ENCODE measurements around the gene EGLN1.

GRCh38 chr1:231347961-231348360, 74.1 kb downstream of the EGLN1 start:
- no peak for TF ChIP-seq GATA2 (IDR thresholded peaks at IDR 0.05; ENCODE audit: low read depth, low read length)
- TF ChIP-seq GATA3 (IDR thresholded peaks at IDR 0.05; ENCODE audit: low read depth, low read length) = no peak

Data from SH-SY5Y (cell line).